Inferior parietal cortex (tissue), 1 donor: ENCODE measurements around the gene STX11.
"Not testable (repeated sequence)": the region's sequence is repeated elsewhere in the genome, so short reads cannot be mapped to it uniquely, and the experiment has no call there.

Experiments
- DNase-seq: peaks from one replicate; pipeline ENCODE4 v3.0.0-alpha.2; 2016; ENCODE audit errors: extremely low spot score

The STX11 gene

GRCh38 chr6:144176043-144176442, 25.7 kb downstream of the STX11 start:
- no peak for DNase-seq

GRCh38 chr6:144177726-144178125, 27.4 kb downstream of the STX11 start:
- DNase-seq, result no peak

DNA sequence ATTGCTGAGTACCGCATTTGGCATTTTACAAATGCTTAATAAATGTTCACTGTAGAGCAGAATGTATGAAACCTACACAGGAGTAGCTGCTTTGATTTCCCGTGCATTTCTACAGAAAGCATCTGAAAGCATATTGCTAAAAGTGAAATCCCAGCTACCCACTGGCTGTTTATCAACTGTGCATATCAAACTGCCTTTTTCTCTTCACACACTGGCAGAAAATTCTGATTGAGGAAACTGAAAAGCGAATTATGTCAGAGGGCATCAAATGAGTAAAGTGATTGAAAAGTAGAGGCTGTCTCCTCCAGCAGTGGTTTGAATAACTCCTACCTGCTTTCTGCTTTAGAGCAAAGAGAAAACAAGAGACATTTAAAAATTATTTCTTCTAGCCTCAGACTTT, 28.0 kb downstream of the STX11 start:
- DNase-seq, result no peak

GRCh38 chr6:144179237-144179636, 28.9 kb downstream of the STX11 start:
- DNase-seq, result no peak

GRCh38 chr6:144179828-144180227, 29.5 kb downstream of the STX11 start:
- DNase-seq, result no peak

DNA sequence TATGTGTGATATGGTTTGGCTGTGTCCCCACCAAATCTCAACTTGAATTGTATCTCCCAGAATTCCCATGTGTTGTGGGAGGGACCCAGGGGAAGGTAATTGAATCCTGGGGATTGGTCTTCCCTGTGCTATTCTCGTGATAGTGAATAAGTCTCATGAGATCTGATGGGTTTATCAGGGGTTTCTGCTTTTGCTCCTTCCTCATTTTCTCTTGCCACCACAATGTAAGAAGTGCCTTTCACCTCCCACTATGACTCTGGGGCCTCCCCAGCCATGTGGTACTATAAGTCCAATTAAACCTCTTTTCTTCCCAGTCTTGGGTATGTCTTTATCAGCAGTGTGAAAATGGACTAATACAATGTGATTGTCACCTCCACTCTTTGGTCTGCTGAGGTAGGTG, 30.0 kb downstream of the STX11 start:
- not testable (repeated sequence) for DNase-seq

- no peak for DNase-seq
Observed at GRCh38 chr6:144181639-144182038, 31.3 kb downstream of the STX11 start.

DNA sequence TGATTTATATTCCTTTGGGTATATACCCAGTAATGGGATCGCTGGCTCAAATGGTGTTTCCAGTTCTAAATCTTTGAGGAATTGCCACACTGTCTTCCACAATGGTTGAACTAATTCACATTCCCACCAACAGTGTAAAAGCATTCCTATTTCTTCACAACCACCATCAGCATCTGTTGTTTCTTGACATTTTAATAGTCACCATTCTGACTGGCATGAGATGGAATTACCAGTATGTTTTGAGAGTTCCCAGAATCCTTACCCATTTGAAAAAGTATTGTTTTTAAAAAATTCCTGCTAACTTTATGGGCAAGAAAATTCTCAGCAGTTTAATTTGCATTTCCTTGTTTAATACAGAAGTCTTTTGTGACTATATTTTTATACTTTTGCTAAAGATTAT, 33.9 kb downstream of the STX11 start:
- DNase-seq, result not testable (repeated sequence)

- no peak for DNase-seq
Observed at GRCh38 chr6:144185133-144185836, 35.0 kb downstream of the STX11 start.

DNA sequence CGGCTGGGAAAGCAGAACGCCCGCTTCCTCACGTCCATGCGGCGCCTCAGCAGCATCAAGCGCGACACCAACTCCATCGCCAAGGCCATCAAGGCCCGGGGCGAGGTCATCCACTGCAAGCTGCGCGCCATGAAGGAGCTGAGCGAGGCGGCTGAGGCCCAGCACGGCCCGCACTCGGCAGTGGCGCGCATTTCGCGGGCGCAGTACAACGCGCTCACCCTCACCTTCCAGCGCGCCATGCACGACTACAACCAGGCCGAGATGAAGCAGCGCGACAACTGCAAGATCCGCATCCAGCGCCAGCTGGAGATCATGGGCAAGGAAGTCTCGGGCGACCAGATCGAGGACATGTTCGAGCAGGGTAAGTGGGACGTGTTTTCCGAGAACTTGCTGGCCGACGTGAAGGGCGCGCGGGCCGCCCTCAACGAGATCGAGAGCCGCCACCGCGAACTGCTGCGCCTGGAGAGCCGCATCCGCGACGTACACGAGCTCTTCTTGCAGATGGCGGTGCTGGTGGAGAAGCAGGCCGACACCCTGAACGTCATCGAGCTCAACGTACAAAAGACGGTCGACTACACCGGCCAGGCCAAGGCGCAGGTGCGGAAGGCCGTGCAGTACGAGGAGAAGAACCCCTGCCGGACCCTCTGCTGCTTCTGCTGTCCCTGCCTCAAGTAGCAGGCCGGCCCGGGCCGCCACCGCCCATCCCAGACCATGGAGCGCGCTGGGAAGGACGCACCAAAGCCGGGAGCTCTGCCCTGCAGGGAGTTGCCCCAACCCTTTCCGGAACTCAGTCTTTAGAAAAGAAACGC, 36.7 kb downstream of the STX11 start:
- DNase-seq, result no peak

DNA sequence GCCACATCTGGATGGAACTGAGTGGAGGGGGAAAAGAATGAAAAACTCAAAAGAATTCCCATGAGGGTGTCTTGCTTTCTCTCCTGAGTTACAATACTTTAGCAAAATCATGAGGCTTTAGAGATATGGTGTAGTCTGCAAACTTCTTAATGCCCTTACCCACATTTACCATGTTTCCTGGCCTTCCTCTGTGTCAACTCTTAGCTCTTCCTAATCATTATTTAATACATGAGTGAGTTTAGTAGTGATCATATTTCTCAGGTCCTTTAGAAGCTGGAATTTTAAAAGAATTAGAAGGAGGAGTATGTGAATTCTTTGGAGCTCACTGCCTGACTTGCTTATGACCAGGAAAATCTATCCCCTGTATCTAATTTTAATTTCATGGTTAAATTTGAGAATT, 39.0 kb downstream of the STX11 start:
- no peak for DNase-seq

DNA sequence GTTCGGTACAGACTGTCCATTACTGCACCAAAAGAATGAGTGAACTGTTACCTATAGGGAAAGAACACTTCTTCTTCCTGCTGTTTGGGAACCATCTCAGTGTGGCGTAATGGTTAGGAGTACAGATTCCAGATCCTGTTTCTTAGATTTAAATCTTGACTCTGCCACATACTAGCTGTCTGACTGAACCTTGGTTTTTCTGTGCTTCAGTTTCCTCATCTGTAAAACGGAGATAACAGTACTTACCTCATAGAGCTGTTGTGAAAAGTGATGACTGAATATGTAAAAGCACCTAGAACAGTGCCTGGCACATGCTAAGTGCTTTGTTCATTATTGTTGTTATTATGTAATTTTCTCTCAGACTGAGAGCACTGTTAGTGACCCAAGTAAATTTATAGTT, 39.8 kb downstream of the STX11 start:
- no peak for DNase-seq

GRCh38 chr6:144190593-144190992, 40.3 kb downstream of the STX11 start:
- DNase-seq, result no peak

DNA sequence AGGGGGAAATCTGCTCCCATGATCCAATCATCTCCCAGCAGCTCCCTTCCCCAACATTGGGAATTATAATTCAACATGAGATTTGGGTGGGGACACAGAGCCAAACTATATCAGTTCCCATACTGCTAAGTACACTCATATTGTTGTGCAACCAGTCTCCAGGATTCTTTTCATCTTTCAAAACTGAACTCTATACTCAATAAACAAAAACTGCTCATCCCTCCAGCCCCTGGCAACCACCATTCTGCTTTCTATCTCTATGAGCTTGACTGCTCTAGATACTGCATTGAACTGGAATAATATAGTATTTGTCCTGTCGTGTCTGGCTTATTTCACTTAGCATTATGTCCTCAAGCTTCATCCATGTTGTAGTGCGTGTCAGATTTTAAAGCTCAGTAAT, 42.9 kb downstream of the STX11 start:
- DNase-seq, result no peak

DNA sequence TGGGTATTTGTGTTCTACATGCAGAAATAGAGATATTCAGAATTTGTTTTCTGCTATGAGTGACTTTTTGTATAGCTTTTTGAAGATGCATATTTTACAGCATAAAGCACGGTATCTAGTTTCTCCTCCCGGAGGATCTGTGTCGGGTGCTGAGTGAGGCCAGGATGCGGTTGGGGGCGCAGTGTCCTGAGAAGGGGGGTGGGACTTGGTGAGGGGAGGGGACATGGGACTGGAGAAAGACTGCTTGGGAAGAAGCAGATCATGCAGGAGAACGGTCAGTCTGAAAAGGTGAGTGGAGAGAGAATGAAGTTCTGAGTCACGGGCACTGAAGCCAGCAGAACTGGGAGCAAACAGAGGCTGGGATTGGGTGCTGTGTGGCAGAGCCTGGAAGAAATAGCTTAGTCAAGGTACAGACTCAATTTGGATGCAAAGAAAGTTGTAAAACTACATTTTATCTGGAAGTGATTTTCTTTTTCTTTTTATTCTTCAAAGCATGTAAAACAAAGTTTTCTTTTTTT, 44.0 kb downstream of the STX11 start:
- DNase-seq, result no peak

DNA sequence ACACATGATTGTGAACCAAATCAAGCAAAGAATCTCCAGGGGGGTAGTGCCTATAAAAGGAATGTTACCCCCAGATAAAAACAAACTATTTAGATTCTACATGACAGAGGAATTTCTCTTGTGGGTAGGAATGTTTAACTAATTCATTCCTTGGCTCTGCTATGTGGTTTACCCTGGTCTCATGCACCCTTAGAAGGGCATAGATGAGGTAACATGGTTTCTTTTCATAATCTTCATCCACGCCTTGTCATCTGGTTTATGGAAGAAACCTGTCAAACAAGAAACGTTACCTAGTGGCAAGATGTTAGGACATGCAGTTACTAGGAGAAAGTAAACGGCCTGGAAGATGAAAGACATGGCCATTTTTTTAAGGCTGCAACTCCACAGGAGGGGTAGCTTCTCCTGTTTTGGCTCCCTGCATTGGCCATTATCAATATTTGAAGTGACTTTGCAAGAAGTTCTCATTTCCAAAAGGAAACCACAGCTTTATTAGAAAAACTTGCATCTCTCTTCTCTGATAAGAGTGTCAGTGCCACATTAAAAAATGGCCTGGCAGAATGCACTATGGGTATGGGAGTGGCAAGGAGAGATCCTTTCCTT, 45.5 kb downstream of the STX11 start:
- no peak for DNase-seq

DNA sequence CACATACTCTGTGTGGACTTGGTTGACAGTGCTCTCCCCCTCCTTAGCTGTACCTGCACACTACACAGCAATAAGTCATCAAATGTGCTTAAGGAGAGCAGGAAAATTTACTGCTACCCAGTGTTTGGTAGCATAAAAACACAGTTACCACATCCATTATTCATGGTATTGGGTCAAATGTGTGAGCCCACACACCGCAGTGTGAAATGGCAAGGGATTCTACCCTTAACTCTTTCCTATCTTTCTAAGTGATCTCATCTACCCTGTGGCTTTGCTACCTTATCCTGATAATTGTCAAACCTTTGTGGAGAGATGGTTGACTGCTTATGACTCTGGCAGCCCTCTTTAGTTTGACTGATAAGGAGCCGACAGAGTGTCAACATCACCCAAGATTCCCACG, 47.6 kb downstream of the STX11 start:
- DNase-seq, result no peak

GRCh38 chr6:144202879-144203468, 52.7 kb downstream of the STX11 start:
- DNase-seq, result no peak

GRCh38 chr6:144211160-144211559, 60.8 kb downstream of the STX11 start:
- DNase-seq, result no peak

DNA sequence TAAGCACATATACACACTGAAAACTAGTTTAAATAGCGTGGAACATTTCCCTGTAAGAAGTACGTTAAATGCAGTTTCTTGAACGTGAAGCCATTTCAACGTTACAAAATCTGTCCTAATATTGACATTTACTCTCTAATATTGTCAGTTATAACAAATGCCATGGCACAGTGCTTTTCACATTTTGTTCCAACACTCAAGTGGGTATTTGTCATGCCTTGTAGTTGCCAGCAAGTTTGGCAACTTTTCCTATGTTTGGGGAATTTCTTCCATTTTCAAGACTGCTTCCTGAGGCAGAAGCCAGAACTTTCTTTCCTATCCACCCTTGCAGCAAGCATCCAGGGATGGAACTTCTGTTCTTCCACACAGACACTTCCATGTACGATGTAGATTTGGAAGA, 63.0 kb downstream of the STX11 start:
- DNase-seq, result no peak

- no peak for DNase-seq
Observed at GRCh38 chr6:144214029-144214428, 63.7 kb downstream of the STX11 start.
